Osteoblast (primary cell): ENCODE measurements around the gene IPO13. TPM values are rescaled to one million over a fixed set of nuclear protein-coding genes. Genes with fewer than 3 reads are reported as not detected.
A peak's percentile ranks its signal among the peaks of the same experiment; 100 is the strongest.

Experiments
- DNase-seq: peaks from one replicate; pipeline ENCODE4 v3.0.0; 2011; ENCODE audit warnings: low spot score, mixed read lengths; ENCODE audit not compliant: insufficient read length; ENCODE audit errors: missing footprints
- H2AFZ ChIP-seq: 2 replicates; pipeline ENCODE4 v1.6.0; 2011; ENCODE audit warnings: mild to moderate bottlenecking, low read length
- H3K27ac ChIP-seq: 2 replicates; pipeline ENCODE4 v1.5.1; 2011; ENCODE audit warnings: mild to moderate bottlenecking, low read depth, low read length, moderate library complexity
- H3K27me3 ChIP-seq: 2 replicates; pipeline ENCODE4 v1.6.0; 2012; ENCODE audit warnings: mild to moderate bottlenecking, control low read depth, inconsistent platforms, low read length, moderate library complexity; ENCODE audit not compliant: insufficient read depth
- H3K36me3 ChIP-seq: 2 replicates; pipeline ENCODE4 v1.5.1; 2011; ENCODE audit warnings: mild to moderate bottlenecking, low read length, control low read depth, moderate library complexity; ENCODE audit not compliant: insufficient read depth
- H3K4me1 ChIP-seq: 2 replicates; pipeline ENCODE4 v1.5.1; 2011; ENCODE audit warnings: mild to moderate bottlenecking, low read length, control low read depth, moderate library complexity; ENCODE audit not compliant: insufficient read depth
- H3K4me2 ChIP-seq: 2 replicates; pipeline ENCODE4 v1.6.0; 2011; ENCODE audit warnings: mild to moderate bottlenecking, low read length; ENCODE audit not compliant: insufficient read depth
- H3K4me3 ChIP-seq: fragments of 200-600 bp; sonication (generic); 3 replicates; pipeline ENCODE4 v1.5.1; 2012; ENCODE audit warnings: mild to moderate bottlenecking, low read length, inconsistent platforms; ENCODE audit not compliant: insufficient read depth
- H3K79me2 ChIP-seq: 2 replicates; pipeline ENCODE4 v1.6.0; 2012; ENCODE audit warnings: mild to moderate bottlenecking, low read length, control low read depth, inconsistent platforms; ENCODE audit not compliant: insufficient read depth
- H3K9me3 ChIP-seq: 2 replicates; pipeline ENCODE4 v1.5.1; 2011; ENCODE audit warnings: low read depth, low read length, control low read depth
- H4K20me1 ChIP-seq: 2 replicates; pipeline ENCODE4 v1.6.0; 2012; ENCODE audit warnings: mild to moderate bottlenecking, low read length, control low read depth; ENCODE audit not compliant: insufficient read depth
- total RNA-seq: library from RNA; depleted of rRNA; stranded (reverse); fragments of >200 nt; gene quantifications from 2 replicates; pipeline ENCODE4 v1.2.3, GENCODE V29; 2012
- TF ChIP-seq, protein P1 (sequence below): IDR thresholded peaks from 2 replicates; pipeline ENCODE4 v1.5.1; 2011; ENCODE audit warnings: mild to moderate bottlenecking, low read depth, low read length, moderate library complexity; ENCODE audit errors: extremely low read depth

The IPO13 gene, protein sequence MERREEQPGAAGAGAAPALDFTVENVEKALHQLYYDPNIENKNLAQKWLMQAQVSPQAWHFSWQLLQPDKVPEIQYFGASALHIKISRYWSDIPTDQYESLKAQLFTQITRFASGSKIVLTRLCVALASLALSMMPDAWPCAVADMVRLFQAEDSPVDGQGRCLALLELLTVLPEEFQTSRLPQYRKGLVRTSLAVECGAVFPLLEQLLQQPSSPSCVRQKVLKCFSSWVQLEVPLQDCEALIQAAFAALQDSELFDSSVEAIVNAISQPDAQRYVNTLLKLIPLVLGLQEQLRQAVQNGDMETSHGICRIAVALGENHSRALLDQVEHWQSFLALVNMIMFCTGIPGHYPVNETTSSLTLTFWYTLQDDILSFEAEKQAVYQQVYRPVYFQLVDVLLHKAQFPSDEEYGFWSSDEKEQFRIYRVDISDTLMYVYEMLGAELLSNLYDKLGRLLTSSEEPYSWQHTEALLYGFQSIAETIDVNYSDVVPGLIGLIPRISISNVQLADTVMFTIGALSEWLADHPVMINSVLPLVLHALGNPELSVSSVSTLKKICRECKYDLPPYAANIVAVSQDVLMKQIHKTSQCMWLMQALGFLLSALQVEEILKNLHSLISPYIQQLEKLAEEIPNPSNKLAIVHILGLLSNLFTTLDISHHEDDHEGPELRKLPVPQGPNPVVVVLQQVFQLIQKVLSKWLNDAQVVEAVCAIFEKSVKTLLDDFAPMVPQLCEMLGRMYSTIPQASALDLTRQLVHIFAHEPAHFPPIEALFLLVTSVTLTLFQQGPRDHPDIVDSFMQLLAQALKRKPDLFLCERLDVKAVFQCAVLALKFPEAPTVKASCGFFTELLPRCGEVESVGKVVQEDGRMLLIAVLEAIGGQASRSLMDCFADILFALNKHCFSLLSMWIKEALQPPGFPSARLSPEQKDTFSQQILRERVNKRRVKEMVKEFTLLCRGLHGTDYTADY
- 18.6 and 20.6 TPM in 2 replicates for total RNA-seq

GRCh38 chr1:43946236-43947060, at the start of gene IPO13:
Gene IPO13, plus strand, starts transcription at chr1:43946950. Its CDS starts 651 bp downstream, at chr1:43947601.
- Histone ChIP-seq H3K79me2 (peaks cover 43% of the 10 kb centered on the region), H3K36me3 (peaks cover 11% of the 10 kb centered on the region), H2AFZ (peak within 1 kb of the TSS; percentile 98), H3K4me1 (peaks cover 23% of the 10 kb centered on the region), H3K4me3 (peak within 1 kb of the TSS; percentile 96), H3K27ac (peak within 1 kb of the TSS; percentile 97), H3K4me2 (peak within 1 kb of the TSS; percentile 96), H3K9me3 (no peaks in the 10 kb centered on the region), H4K20me1 (peaks cover 23% of the 10 kb centered on the region), H3K27me3 (no peaks in the 10 kb centered on the region)
- TF ChIP-seq, protein P1, sequence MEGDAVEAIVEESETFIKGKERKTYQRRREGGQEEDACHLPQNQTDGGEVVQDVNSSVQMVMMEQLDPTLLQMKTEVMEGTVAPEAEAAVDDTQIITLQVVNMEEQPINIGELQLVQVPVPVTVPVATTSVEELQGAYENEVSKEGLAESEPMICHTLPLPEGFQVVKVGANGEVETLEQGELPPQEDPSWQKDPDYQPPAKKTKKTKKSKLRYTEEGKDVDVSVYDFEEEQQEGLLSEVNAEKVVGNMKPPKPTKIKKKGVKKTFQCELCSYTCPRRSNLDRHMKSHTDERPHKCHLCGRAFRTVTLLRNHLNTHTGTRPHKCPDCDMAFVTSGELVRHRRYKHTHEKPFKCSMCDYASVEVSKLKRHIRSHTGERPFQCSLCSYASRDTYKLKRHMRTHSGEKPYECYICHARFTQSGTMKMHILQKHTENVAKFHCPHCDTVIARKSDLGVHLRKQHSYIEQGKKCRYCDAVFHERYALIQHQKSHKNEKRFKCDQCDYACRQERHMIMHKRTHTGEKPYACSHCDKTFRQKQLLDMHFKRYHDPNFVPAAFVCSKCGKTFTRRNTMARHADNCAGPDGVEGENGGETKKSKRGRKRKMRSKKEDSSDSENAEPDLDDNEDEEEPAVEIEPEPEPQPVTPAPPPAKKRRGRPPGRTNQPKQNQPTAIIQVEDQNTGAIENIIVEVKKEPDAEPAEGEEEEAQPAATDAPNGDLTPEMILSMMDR: peak; percentile 50
- peak; percentile 100 for DNase-seq

- DNase-seq: no peak
- peaks cover 7% of the 10 kb centered on the region for H4K20me1 ChIP-seq
- peaks cover 26% of the 10 kb centered on the region for H3K36me3 ChIP-seq
- no peak overlapping the region for H3K4me3 ChIP-seq
- H3K4me1 ChIP-seq: no peaks in the 10 kb centered on the region
- H3K9me3 ChIP-seq: no peaks in the 10 kb centered on the region
- H3K27me3 ChIP-seq: no peaks in the 10 kb centered on the region
- TF ChIP-seq, protein P1: no peak
- no peak overlapping the region for H3K27ac ChIP-seq
- H3K4me2 ChIP-seq: no peak overlapping the region
- no peaks in the 10 kb centered on the region for H3K79me2 ChIP-seq
- no peak overlapping the region for H2AFZ ChIP-seq
Measured at GRCh38 chr1:43898981-43899380, 47.8 kb upstream of the IPO13 start.

GRCh38 chr1:43900386-43900785, 46.4 kb upstream of the IPO13 start:
- Histone ChIP-seq H3K4me2 (no peak overlapping the region), H3K9me3 (no peaks in the 10 kb centered on the region), H3K4me1 (no peaks in the 10 kb centered on the region), H3K4me3 (no peak overlapping the region), H2AFZ (no peak overlapping the region), H3K27me3 (no peaks in the 10 kb centered on the region), H3K36me3 (peaks cover 20% of the 10 kb centered on the region), H3K27ac (no peak overlapping the region), H4K20me1 (no peaks in the 10 kb centered on the region), H3K79me2 (no peaks in the 10 kb centered on the region)
- TF ChIP-seq, protein P1: no peak
- peak; percentile 82 for DNase-seq
